OCI-LY3 (cell line): ENCODE results near the gene ZNF648.
"Not testable (repeated sequence)": the region's sequence is repeated elsewhere in the genome, so short reads cannot be mapped to it uniquely, and the experiment has no call there.

Source experiments
- CTCF ChIP-seq: fragments of 200-600, 300-600 bp; sonication (generic); IDR thresholded peaks from 2 replicates; pipeline ENCODE4 v1.5.1; 2014; ENCODE audit warnings: antibody characterized with exemption, low read length, low read depth
- EZH2phosphoT487 ChIP-seq: fragments of 200-600 bp; shearing (Covaris generic); IDR thresholded peaks from 2 replicates; pipeline ENCODE4 v1.6.1; 2018; ENCODE audit warnings: antibody characterized with exemption, mixed run types, low read depth

- TF ChIP-seq CTCF, EZH2phosphoT487: not testable (repeated sequence)
Measured at GRCh38 chr1:182010800-182011370, 50.6 kb downstream of the ZNF648 start.
